GM12872 (cell line): Measurements from ENCODE around the gene NTN1.

ENCODE experiments used
- CTCF ChIP-seq: IDR thresholded peaks from 3 replicates; pipeline ENCODE4 v1.5.1; 2011; ENCODE audit warnings: low read depth, mild to moderate bottlenecking, low read length, moderate library complexity; ENCODE audit not compliant: insufficient read depth

NTN1 gene

GRCh38 chr17:9224485-9224884 lies 203.2 kb downstream of the NTN1 start:
- TF ChIP-seq CTCF, result no peak

- no peak for TF ChIP-seq CTCF
Measured at GRCh38 chr17:9225305-9226101, 204.2 kb downstream of the NTN1 start.

- no peak for TF ChIP-seq CTCF
Measured at GRCh38 chr17:9226130-9226793, 205.0 kb downstream of the NTN1 start.

- no peak for TF ChIP-seq CTCF
Measured at GRCh38 chr17:9226794-9227135, 205.5 kb downstream of the NTN1 start.

- no peak for TF ChIP-seq CTCF
Measured at GRCh38 chr17:9227819-9228407, 206.6 kb downstream of the NTN1 start.

- no peak for TF ChIP-seq CTCF
Measured at GRCh38 chr17:9228408-9229159, 207.3 kb downstream of the NTN1 start.
